GM19035 (cell line): Measurements from ENCODE around the gene PPIE.
"Not testable (repeated sequence)": the region's sequence is repeated elsewhere in the genome, so short reads cannot be mapped to it uniquely, and the experiment has no call there.

ENCODE experiments used
- ATAC-seq: cut with Tn5 transposase; IDR thresholded peaks from one replicate; pipeline ENCODE4 v1.9.1; 2021; ENCODE audit not compliant: unreplicated experiment

The PPIE gene

DNA sequence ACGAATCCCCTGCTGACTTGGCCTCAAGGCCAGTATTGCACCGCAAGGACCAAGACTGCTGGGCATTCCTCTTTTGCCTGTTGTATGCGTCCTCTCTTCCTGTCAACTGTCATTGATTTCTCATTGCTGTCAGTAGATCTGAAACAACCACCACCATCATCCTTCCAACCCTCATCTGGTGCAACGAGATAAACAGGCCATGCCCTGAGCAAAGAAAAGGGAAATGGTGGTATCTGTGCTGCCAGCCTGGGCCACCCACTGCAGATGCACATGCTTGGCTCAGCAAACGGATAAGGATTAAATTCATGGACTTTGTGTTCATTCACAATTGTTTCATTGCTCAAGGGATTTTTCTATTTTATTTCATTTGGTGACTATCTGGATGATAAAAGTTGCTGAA, 18.8 kb downstream of the PPIE start:
- ATAC-seq: no peak

DNA sequence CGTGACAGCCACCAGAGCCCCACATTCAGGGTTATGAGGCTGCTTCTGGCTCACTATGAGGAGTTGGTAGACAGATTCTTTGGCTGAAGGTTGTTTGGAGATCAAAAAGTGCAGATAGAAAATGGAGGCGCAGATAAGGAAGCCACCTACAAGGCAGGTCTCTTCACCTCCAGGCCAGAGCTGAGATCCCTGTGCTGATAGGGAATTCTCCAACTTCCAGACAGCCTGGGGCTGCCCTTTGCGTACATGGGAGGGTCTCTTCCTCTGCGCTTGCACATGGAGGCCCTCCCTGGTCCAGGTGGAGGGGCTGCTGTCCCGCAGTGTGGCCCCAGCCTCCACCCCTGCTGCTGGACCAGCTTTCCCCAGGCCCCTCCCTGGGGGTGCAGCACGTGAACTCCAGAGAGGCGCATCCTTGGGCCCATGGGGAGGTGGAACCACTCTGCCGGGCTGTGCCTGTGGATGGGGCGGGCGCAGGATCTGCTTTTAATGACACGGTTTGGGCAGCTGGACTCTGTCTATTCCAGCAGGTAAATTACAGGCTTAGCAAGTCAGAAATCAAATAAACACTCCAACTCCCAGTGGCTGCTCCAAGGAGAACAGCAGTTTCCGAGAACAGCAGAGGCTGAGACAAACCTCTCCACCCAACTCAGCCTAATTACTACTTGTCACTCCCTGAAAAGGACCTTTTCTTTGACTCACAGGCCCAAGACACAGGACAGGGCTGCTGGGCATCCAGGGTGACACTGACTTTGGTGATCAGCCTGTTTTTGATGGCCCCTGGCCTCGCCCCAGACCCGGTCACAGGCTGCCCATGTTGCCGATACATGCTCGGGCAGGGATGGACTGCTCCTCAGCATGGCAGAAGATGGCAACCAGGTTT, 20.1 kb downstream of the PPIE start:
- no peak for ATAC-seq

DNA sequence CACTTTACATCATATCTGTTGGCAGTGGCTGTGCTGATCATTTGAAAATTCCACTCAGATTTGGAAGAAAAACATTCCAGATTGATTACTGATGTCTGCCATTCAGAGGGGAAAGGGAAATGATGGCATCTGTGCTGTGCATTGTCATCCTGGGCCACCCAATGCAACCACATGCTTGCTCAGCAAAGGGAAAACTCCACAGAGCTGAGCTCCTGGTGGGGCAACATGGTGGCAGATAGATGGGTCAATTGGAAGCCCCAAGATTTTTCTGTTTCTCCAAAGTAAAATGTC, 20.7 kb downstream of the PPIE start:
- no peak for ATAC-seq

DNA sequence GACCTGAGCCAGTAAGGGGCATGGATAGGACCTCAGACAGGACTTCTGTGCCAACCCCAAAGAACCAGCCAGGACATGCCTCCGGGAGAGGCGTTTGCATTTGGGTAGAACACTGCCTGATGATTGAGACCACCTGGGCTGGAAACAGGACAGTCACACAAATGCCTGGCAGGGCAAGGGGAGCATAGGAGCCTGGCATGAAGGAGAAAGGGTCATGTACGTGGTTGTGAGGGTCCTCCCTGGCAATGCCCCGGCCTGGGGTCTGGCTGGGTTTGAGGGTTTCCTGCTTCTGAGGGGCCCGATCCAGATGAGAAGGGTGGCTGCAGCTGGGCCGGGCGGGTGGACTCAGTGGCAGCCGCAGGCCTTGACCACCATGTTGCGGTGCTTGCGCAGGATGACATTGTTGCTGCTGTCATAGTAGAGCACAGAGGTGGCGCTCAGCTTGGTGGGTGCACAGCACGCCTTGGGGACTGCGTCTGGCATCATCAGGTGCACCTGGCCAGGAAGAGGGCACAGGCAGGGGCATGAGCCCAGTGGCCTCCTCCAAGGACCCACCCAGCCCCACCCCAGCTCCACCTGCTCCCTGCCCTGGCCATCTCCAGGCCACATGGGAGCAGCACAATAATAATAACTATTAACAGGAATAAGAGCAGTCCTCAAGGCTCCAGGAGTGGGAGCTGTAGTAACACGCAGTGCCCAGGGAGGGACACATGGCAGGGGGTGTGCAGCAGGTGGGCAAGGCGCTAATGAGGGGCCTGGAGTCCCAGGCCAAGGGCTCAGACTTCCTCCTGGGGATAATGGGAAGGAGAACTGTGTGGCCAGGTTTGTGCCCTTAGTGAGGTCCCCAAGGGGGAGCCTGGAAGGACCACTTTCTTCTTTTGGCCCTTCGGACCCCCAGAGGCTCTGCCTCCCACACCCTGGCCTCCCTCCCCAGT, 21.7 kb downstream of the PPIE start:
- ATAC-seq: no peak

DNA sequence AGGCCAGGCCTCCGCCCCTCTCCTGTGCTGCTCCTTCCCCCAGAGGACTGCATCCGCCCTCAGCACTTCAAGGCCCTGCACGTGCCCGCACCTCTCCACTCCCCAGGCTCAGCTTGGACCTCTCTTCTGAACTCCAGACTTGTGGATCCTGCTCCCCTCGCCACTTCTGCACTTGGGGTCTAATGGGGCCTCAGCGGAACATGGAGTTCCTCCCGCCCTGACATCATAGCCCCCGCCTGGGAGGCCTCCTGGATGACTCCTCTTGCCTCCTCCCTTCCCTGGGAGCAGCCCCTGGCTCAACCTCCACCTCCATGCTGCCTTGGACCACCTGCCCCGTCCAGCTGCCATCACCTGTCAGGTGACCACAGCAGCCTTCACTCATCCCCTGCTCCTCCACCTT, 22.3 kb downstream of the PPIE start:
- ATAC-seq: no peak

DNA sequence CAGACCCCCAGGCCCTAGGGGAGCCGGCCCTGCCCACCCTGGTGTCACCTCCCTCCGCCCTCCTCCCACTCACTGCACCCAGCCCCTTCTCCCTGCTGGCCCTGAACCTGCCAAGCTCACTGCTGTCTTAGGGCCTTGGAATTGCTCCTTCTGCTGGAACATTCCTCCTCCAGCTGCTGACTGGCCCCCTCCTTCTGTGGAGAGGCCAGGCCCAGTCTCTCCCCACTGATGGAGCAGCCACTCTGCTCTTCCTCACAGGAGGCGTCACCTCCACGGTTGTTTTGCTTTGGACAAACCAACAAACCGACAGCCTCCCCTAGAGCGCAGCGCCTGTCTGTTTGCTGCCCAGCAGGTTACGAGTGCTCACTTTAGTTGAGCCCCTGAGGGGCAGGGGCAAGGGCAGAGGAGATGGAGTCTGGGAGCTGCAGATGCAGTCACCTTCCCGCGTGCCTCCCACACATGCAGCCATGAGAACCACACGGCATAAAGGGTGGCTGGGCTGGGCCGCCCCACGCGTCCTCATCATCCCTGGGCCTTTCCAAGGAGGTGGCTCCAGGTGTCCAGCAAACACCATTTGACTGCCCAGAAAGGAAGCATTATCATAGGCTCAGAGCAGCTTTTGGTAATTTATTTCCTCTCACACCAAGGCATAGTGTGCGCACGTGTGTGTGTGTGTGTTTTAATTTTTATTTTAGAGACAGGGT, 23.0 kb downstream of the PPIE start:
- no peak for ATAC-seq

DNA sequence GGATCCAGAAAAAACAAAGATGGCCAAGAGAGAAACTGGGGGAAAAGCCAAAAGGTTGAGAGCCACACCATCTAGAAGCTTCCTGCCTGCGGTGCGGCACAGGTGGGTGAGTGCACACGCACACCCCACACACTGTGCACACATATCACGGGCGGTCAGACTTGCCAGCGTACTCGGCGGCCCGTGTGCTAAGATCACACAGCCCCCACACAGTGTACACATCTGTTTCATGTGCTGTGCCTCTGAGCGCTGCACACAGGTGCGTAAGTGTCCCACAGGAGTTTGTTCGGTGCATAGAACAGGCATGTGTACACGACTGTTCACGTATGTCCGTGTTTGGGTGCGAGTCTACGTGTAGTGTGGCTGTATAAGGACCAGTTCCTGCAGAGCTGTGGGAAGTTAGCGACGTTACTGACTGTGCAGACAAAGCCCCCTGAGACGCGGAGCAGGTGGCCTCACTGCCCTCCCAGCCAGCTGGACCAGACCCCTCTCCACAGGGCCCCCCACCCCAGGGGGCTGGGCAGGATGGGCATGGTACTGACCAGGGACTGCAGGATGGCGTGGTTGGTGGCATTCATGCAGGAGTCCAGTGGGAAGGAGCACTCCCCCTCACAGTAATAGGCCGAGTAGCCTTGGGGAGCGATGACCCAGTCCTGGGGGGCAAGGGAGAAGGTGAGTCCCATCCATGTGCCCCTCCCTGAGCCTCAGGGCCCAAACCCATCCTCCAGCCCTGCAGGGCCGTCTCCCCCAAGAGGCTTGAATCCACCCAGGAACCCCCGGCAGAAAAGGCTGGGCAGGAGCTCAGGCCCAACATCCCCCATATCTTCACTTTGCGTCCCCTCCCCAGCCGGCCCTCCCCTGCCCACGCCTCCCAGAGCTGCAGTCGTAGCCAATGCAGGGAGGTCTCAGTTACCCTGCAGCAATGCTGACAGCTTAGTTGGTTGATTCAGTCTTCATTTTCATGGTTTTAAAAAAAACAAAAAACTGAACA, 24.2 kb downstream of the PPIE start:
- no peak for ATAC-seq

DNA sequence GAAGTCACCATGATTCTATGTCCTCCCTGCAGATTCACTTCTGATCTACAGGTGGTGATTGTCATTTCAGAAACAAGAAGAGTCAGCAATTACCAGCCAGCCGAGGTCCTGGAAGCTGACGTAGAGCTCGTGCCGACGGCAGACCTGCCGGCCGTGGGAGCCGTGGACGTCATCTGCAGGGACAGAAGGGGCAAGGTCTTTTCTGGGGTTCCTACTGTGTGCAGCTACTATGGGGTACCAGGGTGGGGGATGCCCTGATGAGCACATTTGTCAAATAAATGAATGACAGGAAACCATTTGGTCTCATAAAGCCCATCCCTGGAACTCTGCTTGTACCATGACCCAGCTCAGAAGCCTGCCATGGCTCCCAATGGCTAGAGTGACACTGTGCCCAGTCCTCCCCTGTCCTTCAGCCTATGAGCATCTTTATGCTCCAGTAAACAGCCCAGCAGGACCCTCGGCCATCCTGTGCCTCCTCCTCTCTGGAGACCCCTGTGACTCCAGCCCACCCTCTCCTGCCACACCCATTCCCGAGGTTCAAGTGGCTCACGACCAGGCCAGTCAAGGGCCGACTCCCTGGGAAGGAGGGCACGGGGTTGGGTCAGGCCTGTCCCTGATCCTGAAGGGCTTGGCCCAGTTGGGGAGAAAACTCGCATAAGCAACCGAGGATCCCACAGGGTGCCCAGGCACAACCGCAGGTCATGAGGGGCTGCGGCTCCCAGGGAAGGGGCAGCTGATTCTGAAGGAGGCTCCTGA, 25.1 kb downstream of the PPIE start:
- ATAC-seq: not testable (repeated sequence)

DNA sequence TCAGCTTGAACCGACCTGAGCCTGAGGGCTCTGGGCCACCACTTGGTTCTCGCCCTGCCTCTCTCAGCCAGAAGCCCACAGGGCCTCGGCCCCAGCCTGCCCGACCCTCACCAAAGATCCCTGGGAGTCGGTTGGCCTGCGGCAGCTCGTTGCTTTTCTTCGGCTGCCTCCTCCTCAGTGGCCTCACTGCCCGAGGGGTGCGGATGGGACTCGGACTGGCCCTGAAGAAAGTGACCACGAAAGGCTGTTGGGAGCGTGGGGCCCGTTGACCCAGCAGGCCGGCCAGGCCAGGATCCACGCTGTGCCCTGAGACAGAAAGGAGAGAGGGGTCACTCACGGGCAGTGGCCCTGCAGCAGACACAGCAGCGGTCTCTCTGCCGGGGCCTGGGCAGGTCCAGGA, 25.8 kb downstream of the PPIE start:
- ATAC-seq: not testable (repeated sequence)

DNA sequence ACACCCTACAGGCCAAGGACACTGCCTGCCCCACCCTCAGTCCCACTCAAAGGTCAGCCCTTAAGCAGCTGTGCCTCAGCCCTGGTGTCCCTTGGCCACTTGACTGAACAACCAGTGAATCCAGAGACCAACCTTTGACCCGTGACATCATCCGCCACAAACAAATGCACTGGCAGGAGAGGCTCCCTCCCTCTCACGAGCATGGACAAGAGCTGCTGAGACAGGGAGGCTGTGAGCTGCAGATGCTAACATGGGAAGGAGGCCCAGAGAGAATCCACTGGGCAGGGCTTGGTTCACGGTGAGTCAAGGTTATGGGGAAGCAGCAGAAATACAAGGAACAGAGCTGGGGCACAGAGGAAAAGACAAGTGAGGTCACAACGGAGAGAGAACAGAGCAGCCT, 27.8 kb downstream of the PPIE start:
- not testable (repeated sequence) for ATAC-seq

DNA sequence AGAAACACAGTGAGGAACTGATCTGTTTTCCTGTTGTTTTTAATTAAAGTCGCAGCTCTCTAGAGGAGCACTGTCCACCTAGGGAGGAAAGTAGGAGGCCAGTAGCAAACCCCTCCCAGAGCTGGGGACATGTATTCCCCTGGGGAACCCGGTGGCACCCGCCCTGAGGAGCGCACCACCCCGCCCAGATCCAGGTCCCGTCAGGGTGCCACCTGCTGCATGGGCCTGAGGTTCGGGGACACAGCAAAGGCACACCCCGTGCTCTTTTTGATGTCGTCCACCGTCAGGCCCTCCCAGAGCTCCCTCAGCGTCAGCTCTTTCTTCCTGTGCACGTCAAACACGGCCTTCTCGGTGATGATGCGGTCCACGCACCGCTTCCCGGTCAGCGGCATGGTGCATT, 30.8 kb downstream of the PPIE start:
- not testable (repeated sequence) for ATAC-seq

DNA sequence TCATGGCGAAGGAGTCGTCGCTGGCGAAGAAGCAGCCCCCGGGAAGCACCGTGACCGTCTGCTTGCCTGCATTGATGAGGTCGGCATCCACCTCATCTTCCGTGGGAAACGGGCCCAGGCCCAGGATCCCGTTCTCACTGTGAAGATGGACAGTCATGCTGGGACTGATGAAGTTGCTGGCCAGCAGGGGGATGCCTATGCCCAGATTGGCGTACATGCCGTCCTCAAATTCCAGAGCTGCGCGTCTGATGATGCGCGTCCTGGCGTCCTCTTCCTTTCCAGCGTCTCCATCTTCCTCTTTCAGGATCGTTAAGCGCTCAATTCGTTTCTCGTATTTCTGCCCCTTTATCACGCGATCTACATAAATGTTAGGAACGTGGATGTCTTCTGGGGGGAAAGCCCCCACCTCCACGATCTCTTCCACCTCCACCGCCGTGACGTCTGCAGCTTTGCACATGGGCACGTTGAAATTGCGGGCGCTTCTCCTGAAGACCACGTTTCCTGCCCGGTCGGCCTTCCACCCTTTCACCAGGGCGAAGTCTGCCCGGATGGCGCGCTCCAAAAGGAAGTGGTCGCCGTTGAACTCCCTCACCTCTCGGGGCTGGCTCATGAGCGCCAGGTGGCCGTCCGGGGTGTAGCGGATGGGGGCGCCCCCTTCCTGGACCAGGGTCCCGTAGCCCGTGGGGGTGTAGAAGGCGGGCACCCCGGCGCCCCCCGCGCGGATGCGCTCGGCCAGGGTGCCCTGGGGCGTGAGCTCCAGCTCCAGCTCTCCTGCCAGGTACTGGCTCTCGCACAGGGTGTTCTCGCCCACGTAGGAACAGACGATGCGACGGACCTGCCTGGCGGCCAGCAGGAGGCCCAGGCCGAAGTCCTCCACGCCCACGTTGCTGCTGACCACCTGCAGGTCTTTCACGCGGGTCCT, 31.7 kb downstream of the PPIE start:
- not testable (repeated sequence) for ATAC-seq

DNA sequence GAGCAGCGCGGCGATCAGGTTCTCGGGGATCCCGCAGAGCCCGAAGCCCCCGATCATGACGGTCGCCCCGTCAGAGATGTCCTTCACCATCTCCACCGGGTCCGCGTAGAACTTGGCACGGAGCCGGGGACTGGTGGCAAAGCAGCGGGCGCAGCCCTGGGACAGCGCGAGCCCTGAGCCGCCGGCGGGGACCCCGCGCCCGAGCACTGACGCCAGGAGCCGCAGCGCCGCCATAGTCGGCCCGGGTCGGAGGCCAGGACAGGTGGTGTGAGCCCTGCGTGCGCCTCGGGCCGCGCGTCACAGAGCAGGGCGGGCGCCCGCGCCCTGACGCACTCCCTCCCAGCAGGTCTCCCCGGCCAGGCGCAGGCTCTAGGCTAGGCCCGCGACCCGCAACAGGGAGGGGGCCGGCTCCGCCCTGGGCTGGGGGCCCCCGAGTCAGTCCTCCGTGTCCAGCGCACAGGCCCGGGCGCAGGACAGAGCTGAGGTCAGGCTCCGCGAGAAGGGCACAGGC, 32.4 kb downstream of the PPIE start, which contains the start of gene OXCT2:
Gene OXCT2, minus strand, starts transcription at position 327 of the 511 bp plus-strand sequence. Its CDS starts 93 bp downstream, at position 234.
- ATAC-seq: not testable (repeated sequence)

DNA sequence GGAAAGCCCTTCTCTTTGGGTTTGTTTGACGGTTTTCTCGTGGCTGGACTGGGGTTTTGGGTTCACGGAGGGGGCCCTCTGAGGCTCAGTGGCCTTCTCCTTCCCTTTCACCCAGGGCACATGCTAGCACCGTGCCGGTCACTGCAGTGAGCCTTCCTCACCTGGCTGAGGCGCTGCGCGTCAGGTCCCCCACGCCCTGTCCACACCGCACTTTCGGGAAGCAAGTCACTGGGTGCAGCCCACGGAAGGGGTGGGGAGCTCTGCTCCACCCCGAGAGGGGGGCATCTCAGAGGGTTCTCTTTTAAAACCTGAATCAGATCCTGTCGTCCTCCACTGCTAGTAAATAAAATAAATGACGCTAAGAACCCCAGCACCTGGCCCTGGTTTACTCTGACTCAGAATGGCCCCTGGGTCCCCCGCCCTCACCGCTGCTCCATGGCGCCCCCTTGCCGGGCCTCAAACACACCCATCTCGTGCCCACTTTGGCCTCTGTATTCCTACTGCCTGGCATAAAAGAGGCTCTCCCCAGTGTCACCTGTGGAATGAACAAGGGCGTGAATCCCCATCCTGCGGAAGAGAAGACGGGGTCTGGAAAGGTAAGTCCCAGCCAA, 34.8 kb downstream of the PPIE start:
- ATAC-seq: not testable (repeated sequence)

DNA sequence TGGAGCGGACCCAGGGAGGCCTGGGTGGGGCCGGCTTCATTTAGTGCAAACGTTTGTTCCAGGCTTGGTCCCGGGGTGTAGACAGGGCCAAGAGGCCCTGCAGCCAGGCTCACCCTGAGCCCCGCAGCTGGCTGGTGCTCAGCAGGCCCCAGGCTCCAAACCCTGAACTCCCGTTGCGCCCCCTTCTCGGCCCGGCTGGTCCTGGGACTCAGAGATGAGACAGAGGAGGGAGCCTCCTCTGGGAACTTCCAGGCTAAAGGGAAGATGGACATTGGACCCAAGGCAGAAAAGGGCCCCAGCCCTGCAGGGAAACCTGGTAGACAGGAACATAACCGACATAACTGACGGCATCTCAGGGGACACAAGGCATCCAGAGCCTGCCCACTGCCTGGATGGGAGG, 36.5 kb downstream of the PPIE start:
- not testable (repeated sequence) for ATAC-seq

DNA sequence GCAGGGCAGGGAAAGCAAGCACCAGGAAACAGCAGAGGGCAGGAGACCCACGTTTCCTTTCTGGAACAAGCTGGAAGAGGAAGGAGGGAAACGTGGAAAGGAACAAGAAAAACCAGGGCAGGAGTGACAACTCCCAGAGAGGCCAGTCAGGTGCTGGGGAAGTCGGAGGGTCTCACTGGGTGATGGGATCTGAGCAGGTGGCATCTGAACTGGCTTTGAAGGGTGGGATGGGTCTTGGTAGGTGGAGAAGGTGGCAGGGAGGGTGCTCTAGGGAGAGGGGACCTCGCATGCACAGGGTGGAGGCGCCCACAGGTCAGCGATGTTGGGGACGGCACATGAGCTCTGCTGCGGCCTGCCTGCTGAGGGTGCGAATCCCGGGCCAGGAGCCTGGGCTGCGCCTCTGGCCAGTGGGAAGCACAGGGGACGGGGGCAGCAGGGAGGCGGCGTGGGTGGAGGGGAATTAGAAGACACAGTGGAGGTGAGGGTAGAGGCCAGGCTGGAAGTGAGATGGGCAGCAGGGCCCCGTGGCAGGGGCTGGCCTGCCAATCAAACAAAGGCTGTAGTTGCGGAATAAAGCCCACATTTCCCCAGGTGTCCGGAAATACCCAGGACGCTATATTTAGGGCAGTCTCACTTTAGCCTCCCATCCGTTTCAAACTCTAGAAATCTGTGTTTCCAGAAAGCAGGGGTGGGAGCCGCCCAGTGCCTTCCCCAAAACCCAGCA, 37.2 kb downstream of the PPIE start:
- not testable (repeated sequence) for ATAC-seq

DNA sequence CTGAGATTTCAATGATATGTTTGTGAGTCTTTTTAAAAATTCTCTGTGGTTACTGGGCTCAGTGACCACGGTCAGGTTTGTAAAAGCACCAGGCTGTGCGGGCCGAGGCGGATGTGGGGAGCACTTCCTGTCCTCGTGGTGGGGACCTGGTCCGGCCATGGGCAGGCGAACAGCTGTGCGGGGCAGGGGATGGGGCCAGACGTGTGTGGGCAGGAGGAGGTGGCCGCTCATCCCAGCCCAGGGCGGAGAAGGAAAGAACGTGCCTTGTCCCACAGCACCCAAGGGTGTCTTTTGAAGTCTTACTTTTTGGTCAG, 37.7 kb downstream of the PPIE start:
- peak; percentile 60 for ATAC-seq
